ENCODE measurements around the gene CDC42EP3. TPM values are rescaled to one million over a fixed set of nuclear protein-coding genes. Genes with fewer than 3 reads are reported as not detected.
A peak's percentile ranks its signal among the peaks of the same experiment; 100 is the strongest.

Gene CDC42EP3
- total RNA-seq, 2 donors from 2014 or later, result 44.3 to 81.4 TPM

GRCh38 chr2:37642907-37643729 lies 28.3 kb downstream of the CDC42EP3 start:
- ATAC-seq (no peak), DNase-seq (no peak)
- intact Hi-C loops (cut with DNase I), result no loop called here

GRCh38 chr2:37641582-37642171 lies 29.8 kb downstream of the CDC42EP3 start:
- no peak for ATAC-seq
- DNase-seq, result no peak
- intact Hi-C loops (cut with DNase I), result no loop called here

GRCh38 chr2:37639631-37640030 lies 31.8 kb downstream of the CDC42EP3 start:
- intact Hi-C loops (cut with DNase I), result no loop called here
- ATAC-seq (no peak), DNase-seq (no peak)

- DNase-seq (no peak), ATAC-seq (no peak)
- intact Hi-C loops (cut with DNase I), result no loop called here
Measured at GRCh38 chr2:37638973-37639372, 32.5 kb downstream of the CDC42EP3 start.

- ATAC-seq, result peak in 1 of 2 donors; percentile 21
- intact Hi-C loops (cut with DNase I), result no loop called here
- no peak for DNase-seq
Measured at GRCh38 chr2:37637985-37638384, 33.5 kb downstream of the CDC42EP3 start.

GRCh38 chr2:37637190-37637860 lies 34.1 kb downstream of the CDC42EP3 start:
- ATAC-seq (no peak), DNase-seq (no peak)
- intact Hi-C loops (cut with DNase I), result no loop called here

- ATAC-seq, result no peak
- intact Hi-C loops (cut with DNase I), result no loop called here
Measured at GRCh38 chr2:37636381-37637066, 34.9 kb downstream of the CDC42EP3 start.

GRCh38 chr2:37635504-37636380 lies 35.7 kb downstream of the CDC42EP3 start:
- DNase-seq, result no peak
- ATAC-seq, result peak; percentile 63 to 66
- intact Hi-C loops (cut with DNase I), result no loop called here

More at GRCh38 chr2:37636381-37637066, 34.9 kb downstream of the CDC42EP3 start:
- no peak for DNase-seq

- DNase-seq (no peak), ATAC-seq (no peak)
- intact Hi-C loops (cut with DNase I), result loop anchor here in 1 of 2 donors (5.0 kb wide), 1 partner anchor 218 kb away; no protein-coding TSS in a partner anchor
Measured at GRCh38 chr2:37634914-37635503, 36.4 kb downstream of the CDC42EP3 start.

- ATAC-seq (no peak), DNase-seq (no peak)
- intact Hi-C loops (cut with DNase I), result loop anchor here in 1 of 2 donors (5.0 kb wide), 1 partner anchor 217 kb away; no protein-coding TSS in a partner anchor
Measured at GRCh38 chr2:37633845-37634244, 37.6 kb downstream of the CDC42EP3 start.

- no peak for DNase-seq
- ATAC-seq, result no peak
- intact Hi-C loops (cut with DNase I), result loop anchor here in 1 of 2 donors (5.0 kb wide), 1 partner anchor 216 kb away; no protein-coding TSS in a partner anchor
Measured at GRCh38 chr2:37633234-37633633, 38.2 kb downstream of the CDC42EP3 start.

GRCh38 chr2:37632310-37632709 lies 39.1 kb downstream of the CDC42EP3 start:
- intact Hi-C loops (cut with DNase I), result loop anchor here in 1 of 2 donors (5.0 kb wide), 1 partner anchor 215 kb away; no protein-coding TSS in a partner anchor
- DNase-seq (no peak), ATAC-seq (no peak)

GRCh38 chr2:37631698-37632097 lies 39.7 kb downstream of the CDC42EP3 start:
- peak in 1 of 2 donors; percentile 55 for ATAC-seq
- no peak for DNase-seq
- intact Hi-C loops (cut with DNase I), result loop anchor here in 1 of 2 donors (5.0 kb wide), 1 partner anchor 214 kb away; no protein-coding TSS in a partner anchor

- no peak for DNase-seq
- intact Hi-C loops (cut with DNase I), result loop anchor here in 1 of 2 donors (5.0 kb wide), 1 partner anchor 214 kb away; no protein-coding TSS in a partner anchor
- peak in 1 of 2 donors; percentile 47 for ATAC-seq
Measured at GRCh38 chr2:37631292-37631691, 40.1 kb downstream of the CDC42EP3 start.

GRCh38 chr2:37630776-37631175 lies 40.7 kb downstream of the CDC42EP3 start:
- DNase-seq (no peak), ATAC-seq (no peak)
- intact Hi-C loops (cut with DNase I), result loop anchor here in 1 of 2 donors (5.0 kb wide), 1 partner anchor 213 kb away; no protein-coding TSS in a partner anchor

GRCh38 chr2:37630301-37630700 lies 41.1 kb downstream of the CDC42EP3 start:
- DNase-seq, result no peak
- intact Hi-C loops (cut with DNase I), result loop anchor here in 1 of 2 donors (5.0 kb wide), 1 partner anchor 213 kb away; no protein-coding TSS in a partner anchor
- ATAC-seq, result no peak

- intact Hi-C loops (cut with DNase I), result no loop called here
- ATAC-seq (no peak), DNase-seq (no peak)
Measured at GRCh38 chr2:37629529-37629928, 41.9 kb downstream of the CDC42EP3 start.

- DNase-seq (no peak), ATAC-seq (no peak)
- intact Hi-C loops (cut with DNase I), result no loop called here
Measured at GRCh38 chr2:37627710-37628109, 43.7 kb downstream of the CDC42EP3 start.

Measured in left cardiac atrium (tissue), 4 donors.